ENCODE data around the gene KCNK10. TPM values are rescaled to one million over a fixed set of nuclear protein-coding genes. Genes with fewer than 3 reads are reported as not detected.

KCNK10 gene
- total and polyA plus RNA-seq, 2 of the 8 experiments (the other 6 are each of a cell fraction or from before 2014, with no cell fraction given): 0.45 to 0.63 TPM

GRCh38 chr14:88170333-88170732, 152.7 kb downstream of the KCNK10 start (continued):
- TF ChIP-seq HDAC2 (IDR thresholded peaks at IDR 0.05; ENCODE audit: borderline replicate concordance in 1 of 2, low read depth in 2 of 2, low read length in 2 of 2): no peak
- TF ChIP-seq TCF12 (IDR thresholded peaks at IDR 0.05; ENCODE audit: low read depth, low read length): no peak
- TF ChIP-seq KDM1A (IDR thresholded peaks at IDR 0.05; ENCODE audit: borderline replicate concordance, low read length): no peak
- no peak for TF ChIP-seq BCL11A (IDR thresholded peaks at IDR 0.05; ENCODE audit: low read depth in 2 of 2, low read length in 2 of 2)
- no peak for TF ChIP-seq NANOG (IDR thresholded peaks at IDR 0.05; ENCODE audit: insufficient read depth, low read depth, low read length, poor library complexity, severe bottlenecking)
- TF ChIP-seq FOSL1 (IDR thresholded peaks at IDR 0.05; ENCODE audit: insufficient read depth, low read depth, low read length): no peak
- TF ChIP-seq EP300 (IDR thresholded peaks at IDR 0.05; ENCODE audit: borderline replicate concordance in 1 of 2, low read depth in 2 of 2, low read length in 2 of 2): no peak
- TF ChIP-seq MAFK (IDR thresholded peaks at IDR 0.05; ENCODE audit: low read depth, low read length): no peak
- no peak for TF ChIP-seq TEAD4 (IDR thresholded peaks at IDR 0.05; ENCODE audit: low read depth, low read length)
- TF ChIP-seq HDAC6 (IDR thresholded peaks at IDR 0.05; ENCODE audit: low read depth, low read length): no peak
- TF ChIP-seq POU5F1 (IDR thresholded peaks at IDR 0.05; ENCODE audit: low read depth, low read length): no peak
- TF ChIP-seq JUND (IDR thresholded peaks at IDR 0.05; ENCODE audit: low read length): no peak

Measured in H1 (cell line).